NCI-H1930 (cell line): ENCODE measurements around the gene ACOXL.
A peak's percentile ranks its signal among the peaks of the same experiment; 100 is the strongest.

ENCODE experiments used
- DNase-seq, 2 experiments: peaks; one replicate each; lab custom pipeline; 2025; lab: John Stamatoyannopoulos, UW

The ACOXL gene

DNA sequence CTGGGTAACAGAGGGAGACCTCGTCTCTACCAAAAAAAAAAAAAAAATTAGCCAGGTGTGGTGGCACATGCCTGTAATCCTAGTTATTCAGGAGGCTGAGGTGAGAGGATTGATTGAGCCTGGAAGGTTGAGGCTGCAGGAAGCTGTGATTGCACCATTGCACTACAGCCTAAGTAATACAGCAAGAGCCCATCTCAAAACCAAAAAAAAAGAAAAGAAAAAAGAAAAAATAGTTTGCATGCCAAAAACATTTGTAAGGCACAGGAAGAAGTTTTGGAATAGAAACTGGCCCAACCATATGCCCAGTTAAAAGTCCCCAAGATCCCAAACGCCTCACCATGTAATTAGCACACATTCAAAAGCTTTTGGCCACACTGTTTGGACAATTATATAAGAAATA, 13.4 kb upstream of the ACOXL start:
- DNase-seq, result no peak

DNA sequence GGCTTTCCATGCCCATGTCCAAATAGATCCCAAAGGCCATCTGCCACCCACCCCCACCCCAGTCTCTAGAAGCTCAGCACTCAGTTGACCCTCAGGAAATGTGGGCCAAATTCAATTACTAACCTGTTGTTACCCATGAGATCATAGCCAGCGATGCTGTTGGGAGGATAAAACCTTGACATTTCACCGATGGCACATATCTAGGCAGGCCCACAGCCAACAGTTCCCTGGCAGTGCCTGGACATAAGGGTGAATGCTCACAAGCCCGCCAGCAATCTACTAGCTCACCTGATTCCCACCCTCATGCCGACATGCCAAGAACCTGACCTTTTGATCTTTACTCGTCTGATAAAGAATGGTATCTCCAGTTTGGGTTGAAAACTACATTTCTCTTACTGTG, 11.8 kb upstream of the ACOXL start:
- DNase-seq, result no peak

DNA sequence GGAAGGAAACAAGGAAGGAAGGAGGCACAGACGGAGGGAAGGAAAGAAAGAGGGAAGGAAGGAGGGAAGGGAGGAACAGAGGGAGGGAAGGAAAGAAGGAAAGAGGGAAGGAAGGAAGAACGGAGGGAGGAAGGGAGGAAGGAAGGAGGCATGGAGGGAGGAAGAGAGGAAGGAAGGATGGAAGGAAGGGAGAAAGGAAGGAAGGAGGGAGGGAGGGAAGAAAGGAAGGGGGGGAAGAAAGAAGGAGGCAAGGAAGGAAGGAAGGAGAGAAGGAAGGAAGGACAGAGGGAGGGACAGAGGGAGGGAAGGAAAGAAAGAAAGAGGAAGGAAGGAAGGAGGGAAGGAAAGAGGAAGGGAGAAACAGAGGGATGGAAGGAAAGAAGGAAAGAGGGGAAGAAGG, 7.6 kb upstream of the ACOXL start:
- no peak for DNase-seq

DNA sequence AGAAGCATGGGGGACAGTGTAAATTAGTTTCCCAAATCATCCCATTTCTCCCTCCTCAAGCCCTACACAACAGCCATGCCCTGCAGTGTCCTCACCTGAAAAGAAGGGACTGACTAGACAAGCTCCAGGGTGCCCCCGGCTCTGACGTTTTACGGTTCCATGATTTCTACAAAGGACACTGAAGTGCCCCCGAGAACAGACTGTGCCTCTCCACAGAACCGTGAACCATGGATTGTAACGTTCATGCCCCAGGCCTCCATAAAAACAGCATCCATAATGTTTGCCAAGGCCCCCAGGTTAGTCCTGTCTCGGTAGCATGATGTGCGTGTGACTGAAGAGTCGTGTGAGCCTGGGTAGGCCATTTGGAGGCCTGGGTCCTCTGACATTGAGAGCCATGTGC, 7.0 kb upstream of the ACOXL start:
- no peak for DNase-seq

DNA sequence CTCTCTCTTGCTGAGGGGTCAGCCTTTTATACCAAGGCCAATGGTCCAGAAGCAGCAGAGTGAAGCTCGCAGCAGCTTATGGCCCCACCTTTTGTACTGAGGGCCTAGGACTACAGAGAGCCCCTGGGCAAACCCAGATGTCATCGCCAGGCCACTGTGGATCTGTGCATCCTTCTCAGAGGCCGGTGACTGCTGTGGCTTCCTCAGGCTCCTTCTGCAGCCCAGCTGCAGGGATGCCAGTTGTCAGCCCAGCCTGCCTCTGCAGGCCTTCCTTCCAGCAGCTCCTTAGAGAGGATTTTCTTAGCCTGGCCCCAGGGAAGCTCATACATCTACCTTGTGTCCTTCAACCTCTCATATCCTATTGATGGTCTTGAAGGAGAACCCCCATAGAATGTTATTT, 6.5 kb upstream of the ACOXL start:
- DNase-seq, result no peak

DNA sequence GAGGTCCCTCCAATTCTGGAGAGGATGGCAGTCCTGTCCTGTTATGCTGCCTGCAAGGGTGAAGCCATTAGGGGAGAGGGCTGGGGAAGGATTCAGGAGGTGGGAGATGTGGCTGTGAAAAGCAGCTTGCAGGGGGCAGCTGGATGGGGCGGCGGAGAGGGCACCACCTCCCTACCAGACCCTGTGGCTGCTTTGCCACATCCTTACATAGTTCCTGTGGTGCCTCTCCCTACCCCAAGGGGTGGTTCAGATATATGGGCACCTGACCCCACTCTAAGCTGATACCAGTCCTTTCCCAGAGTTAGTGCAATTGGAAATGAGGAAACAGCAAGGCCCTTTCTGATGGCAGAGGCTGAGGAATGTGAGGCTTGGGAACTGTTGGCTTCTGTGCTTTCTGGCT, 6.1 kb upstream of the ACOXL start:
- no peak for DNase-seq

DNA sequence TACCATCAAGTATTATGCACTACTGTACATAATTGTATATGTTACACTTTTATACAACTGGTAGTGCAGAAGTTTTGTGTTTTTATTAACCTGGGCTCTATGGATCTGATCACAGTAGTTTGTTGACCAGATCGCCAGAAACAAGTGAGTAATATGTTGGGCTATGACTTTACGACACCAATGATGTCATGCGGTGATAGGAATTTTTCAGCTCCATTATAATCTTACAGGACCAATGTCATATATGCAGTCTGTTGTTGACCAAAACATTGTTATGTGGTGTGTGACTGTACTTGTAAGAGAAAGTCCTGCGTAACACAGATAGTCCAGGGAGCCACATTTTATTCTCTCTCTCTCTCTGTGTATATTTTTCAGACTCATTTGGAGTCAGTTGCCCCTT, 4.5 kb upstream of the ACOXL start:
- no peak for DNase-seq

DNA sequence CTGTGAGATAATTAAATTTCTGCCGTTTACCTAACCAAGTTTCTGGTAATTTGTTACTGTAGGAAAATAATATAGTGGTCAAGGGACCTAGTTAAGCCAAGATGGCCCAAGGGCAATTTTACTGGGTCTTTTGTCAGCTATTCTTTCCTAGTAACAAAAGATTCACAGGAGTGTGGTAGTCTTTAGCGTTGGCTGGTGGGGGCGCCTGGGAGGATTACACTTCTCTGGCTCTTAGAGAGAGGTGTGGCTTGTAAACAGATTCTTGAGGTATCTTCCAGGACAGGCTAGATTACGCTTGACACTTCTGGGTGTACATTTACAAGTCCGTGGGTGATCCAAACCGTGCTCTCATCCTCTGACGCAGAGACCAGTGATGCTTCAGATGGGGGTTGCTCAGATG, 3.3 kb upstream of the ACOXL start:
- DNase-seq, result no peak

DNA sequence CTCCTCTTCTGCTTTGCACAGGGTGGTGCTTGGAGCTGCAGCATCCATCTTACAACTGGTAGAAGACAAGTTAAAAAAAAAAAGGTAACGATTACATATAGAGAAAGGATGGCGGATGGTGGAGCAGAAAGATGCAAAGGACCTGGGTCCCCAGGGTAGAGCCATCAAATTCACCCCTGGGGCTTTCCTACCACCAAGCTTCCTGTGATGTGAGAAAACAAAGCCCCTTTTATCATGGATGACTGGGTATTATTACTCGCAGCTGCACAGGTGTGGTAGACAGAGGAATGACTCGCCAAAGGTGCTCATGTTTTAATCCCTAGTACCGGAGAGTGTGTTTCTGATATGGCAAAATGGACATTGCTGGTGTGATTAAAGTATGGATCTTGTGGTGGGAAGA, 1.3 kb upstream of the ACOXL start:
- no peak for DNase-seq

DNA sequence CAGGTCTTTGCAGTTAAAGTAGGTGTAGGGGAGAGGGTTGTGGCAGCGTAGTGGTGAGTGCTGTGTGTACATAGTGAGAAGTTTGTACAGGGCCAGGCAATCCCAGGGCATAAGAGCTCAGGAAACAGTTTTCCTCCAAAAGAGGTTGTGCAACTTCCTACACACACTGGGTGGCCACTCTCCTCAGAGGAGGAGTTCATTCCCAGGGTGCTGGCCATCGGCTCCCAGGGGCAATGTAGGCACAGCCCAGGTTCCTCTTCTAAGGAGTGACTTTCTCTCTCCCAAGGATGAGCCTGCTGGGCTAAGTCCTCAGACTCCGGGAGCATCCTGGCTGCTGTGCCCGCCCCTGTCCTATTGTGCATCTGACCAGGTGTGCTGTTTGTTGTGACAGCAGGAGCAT, 3.0 kb downstream of the ACOXL start:
- no peak for DNase-seq

DNA sequence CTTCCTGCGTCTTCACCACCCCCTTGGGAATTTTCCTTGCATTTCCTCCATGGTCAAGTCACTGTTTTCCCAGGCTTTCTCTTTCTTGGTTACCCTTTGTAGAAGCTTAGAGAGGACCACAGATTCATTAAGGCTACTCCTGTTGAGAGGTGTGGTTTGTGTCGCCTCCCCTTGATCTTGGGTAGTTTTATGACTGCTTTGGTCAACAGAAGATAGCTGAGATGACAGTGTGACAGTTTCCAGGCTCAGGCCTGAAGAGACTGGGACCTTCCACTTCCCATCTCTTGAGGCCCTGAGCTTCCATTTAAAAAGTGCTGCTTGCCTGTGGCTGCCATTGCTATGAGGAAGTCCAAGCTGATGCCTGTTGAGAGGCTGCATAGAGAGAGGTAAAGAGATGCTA, 5.4 kb downstream of the ACOXL start:
- DNase-seq, result no peak

DNA sequence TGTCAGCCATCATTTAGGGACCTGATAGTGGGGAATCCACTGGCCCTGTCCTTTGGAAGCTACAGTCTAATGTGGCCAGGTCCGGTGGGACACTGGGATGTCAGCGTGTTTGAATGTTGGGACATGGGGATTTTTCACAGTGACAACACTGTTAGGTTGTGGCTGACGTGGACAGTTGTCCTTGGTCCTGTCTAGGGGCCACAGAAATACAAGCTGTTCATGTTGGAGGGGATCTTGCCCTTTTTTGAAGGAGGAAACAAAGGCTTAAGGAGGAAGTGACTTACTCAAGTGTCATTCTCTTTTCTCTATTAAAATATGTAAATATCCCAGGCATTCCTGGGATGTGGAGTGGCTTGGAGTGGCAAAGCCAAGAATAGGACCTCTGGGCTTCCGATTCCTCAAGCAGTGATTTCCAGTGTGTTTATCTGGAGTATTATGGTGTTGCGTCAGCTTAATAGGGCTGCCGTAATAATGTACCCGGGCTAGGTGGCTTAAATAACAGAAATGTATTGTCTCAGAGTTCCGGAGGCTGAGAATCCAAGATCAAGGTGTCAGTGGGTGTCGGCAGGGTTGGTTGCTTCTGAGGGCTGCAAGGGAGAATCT, 8.5 kb downstream of the ACOXL start:
- DNase-seq, result no peak

DNA sequence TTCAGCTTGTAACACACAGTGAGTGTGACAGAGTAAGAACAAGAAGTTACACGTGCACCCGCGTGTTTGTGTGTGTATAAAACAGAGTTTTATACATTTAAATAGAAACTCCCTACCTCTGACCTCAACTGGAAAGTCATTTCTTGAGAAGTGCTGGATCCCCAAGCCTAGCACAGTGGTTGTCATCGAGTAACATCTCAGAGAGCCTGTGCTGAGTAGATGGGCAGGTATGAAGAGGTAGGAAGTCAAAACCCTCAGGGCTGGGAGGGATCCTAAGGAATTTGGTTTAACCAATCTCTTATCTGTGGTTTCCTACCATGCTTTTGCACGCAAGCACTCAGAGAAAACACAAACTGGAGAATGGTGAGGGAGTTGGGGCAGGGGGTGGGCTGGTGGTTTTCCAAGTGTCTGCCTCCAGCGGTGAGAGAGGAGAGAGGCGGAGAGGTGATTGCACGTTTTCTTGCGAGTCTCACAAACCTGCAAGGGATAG, 9.2 kb downstream of the ACOXL start:
- DNase-seq, result no peak

DNA sequence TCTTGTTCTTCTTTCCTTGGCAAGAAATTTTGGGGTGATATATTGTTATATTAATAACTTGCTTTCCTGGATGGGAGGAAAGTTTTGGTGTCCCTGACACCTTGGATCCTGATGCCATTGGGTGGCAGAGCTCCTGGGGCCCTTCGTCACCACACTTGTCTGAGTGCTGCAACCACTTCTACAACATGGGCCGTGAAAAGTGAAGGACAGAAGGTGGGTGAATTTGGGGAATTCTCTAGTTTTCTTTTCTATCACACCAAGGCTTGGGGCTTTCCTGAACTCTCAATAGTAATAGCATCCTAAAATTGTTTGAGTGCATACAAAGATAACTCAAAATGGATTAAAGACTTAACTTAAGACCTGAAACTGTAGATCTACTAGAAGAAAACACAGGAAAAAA, 10.0 kb downstream of the ACOXL start:
- DNase-seq, result no peak

DNA sequence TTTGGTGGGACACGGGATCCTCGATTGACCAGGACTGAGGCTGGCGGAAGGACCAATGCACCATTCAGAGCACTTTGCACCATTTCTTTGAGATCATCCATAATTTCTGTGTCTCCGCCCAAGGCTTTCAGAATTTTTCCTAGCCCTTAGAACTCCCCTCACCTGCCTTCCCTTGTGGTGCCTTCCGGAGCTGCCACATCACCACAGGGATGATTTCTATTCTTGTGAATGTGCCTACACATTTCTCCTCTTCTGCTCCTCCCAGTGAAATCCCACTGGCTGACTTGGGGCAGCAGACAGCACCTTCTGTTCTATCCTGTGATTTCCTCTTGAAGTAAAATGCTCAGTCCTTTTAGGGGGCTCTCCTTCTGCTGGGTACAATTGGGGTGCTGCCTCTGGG, 11.2 kb downstream of the ACOXL start:
- no peak for DNase-seq

DNA sequence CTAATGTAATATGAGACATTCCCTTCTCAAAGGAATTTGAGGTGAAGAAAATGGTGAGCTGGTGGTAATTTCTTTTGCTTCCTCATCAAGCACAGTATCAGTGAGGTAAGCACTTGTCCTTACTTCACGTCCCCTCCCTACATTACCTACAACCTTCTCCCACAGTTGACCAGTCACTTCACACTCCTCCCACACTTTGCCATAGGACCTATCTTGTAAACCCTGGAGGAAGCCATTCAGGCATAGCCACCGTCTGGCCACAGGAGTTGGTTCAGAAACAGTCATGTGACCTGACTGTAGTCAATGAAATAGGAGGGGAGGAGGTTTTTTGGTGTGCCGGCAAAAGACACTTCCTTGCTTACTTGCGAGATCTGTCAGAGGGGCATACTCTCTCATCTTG, 12.1 kb downstream of the ACOXL start:
- DNase-seq, result no peak

DNA sequence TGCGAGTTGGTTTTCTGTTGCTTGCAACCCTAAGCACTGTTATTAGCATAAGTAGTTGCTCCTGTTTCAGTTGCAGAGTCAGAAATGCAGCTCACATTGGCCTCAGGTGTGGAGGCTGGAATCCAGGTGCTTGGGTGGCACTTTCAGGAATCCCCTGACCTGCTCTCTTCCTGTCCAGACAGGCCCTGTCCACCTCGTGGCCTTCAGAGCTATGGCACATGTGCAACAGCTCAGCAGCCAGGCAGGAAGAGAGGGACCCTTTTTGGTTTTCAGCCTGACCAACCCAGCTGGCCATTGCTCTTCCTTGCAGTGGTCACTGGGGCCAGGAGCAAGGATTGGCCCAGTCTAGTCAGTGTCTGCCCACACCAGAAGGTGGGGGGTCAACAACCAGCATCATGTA, 12.7 kb downstream of the ACOXL start:
- DNase-seq, result no peak

DNA sequence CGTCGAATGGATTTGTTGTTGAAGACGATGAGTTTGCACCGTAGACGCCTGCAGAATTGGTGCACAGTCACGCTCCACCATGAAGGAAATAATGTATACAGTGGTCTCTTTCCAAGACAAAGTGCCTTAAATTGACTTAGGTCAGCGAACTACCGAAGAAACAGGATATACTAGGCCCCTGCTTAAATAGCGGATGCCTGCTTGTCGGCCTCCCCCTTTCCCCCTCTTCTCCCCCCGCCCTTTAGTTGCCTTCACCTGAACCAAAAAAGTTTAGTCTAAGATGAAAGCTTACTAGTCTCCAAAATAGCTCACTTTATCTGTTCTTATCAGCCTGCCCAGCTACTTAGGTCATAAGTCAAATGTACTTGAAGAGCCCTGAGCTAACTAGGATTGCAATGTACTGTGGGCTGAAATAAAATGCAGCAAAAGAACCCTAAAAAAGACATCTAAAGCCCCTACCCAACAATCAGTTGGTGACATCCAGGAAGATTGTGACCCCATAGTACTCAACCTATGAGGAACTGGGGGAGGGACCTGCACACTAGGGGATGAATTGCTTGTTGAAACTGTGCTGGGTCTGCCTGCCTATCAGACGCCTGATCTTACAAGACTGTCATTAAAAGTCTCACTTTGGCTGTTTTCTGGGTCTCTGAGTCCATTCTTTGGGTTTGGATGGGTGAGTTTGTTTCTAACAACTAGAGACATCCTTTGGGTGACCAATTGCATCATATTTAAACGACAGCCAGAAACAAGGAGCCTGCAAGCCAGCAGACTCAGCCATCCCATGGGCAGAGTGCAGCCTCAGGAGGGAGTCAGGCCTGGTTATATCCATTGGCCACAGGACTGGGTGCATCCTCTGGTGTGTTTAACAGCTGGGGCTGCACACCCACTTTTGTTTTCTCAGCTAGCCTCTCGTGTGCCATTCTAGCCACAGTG, 14.5 kb downstream of the ACOXL start:
- DNase-seq, result no peak

DNA sequence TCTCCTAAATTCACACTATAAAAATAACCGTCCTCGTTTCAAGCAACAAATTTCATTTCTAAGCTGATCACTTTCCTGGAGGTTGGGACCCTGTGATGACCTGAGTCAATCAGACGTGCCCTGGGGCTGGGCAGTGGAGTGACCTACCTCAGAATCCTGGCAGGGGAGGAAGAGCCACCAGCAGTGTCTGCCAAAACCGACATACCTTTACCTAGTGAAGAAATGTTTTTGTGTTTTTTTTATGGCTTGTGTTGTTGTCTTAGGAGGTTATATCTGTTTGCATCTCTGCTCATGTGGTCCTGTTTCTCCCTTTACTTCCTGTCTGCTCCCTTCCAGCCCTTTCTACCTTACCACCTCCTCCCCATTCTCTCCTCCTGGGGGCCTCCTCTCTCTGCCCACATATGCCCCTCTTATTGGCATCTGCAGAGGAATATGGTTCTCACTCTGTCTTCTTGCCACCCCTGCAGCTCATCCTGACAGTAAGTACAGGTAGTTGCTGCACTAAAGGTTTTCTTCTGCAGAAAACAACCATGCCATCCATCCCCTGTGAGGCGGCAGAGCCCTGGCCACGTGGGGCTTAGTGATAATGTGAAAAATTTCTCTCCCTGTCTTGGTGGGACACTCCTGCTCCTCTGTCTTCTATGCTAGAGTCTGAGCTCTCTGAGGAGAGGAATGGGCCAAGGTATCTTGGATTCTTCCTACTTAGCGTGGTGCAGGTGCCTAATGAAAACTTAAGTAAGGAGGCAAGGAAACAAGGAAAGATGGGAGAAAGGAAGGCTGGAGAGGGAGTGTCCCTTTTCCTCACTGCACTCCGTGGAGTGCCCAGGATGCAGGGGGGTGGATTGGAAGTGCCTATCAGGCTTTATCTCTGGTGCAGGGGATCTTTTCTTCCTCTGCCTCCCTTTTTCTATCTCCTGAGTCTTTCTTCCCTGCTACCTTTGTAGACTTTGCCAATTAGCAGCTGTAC, 15.4 kb downstream of the ACOXL start:
- DNase-seq, result no peak

DNA sequence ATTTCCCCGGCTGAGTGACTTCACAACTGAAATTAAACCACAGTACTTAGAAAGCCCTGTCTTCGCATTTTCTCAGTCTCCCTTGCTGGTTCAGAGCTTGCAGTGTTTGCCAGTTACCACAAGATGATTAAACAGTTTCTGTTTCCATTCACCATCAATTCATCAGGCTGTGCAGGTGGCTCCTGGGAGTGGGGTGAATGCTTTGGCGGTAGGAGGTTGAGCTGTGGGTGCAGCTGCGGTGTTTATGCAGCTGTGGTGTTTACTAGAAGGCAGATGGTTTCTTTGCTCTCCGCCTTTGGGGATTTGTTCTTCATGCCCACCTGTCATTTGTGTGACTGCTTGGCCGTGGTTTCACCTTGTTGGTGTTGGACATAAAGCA, 16.1 kb downstream of the ACOXL start:
- peak; percentile 24 to 64 for DNase-seq

DNA sequence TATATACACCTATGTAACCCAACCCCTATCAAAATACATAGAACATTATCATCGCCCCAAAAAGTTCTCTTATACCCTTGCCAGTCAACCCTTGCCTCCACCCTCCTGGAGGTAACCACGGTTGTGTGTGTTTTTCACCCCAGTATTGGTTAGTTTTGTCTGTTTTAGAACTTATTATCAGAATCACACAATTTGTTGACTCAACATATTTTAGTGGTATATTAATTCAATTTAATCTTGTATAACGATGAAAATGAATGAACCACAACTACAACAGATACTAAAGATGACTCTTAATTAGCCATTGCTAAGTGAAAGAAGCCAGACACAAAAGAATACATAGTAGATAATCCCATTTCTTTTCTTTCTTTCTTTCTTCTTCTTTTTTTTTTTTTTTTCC, 19.3 kb downstream of the ACOXL start:
- no peak for DNase-seq

DNA sequence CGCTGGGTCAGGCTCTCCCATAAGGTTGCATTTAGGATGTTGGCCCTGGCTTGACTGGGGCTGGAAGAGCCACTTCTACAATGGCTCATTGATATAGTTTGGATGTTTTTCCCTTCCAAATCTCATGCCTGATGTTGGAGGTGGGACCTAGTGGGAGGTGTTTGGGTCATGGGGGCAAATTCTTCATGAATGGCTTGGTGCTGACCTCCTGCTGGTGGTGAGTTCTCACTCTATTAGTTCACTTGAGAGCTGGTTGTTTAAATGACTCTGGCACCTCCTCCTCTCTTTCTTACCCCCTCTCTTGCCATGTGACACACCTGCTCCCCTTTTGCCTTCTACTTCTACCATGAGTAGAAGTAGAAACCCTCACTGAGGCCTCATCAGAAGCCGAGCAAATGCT, 20.5 kb downstream of the ACOXL start:
- DNase-seq, result no peak
